SU-DHL-6 (cell line): ENCODE measurements around the gene RELN.

Source experiments
- CTCF ChIP-seq: fragments of 200-600 bp; sonication (generic); IDR thresholded peaks from one replicate; pipeline ENCODE4 v1.5.1; 2017; ENCODE audit warnings: antibody characterized with exemption, mild to moderate bottlenecking, low read length, moderate library complexity; ENCODE audit not compliant: insufficient read depth, poor library complexity, severe bottlenecking
- EZH2phosphoT487 ChIP-seq: fragments of 200-600 bp; sonication (generic), shearing (Covaris generic); conservative IDR thresholded peaks from 2 replicates; pipeline ENCODE4 v1.6.1; 2018; ENCODE audit warnings: mild to moderate bottlenecking, antibody characterized with exemption, low read length, moderate library complexity, mixed read lengths

GRCh38 chr7:103528152-103528551, 461.3 kb downstream of the RELN start:
- TF ChIP-seq CTCF (no peak), EZH2phosphoT487 (no peak)
